Left ventricle myocardium superior (tissue), 1 donor: ENCODE results near the gene DDHD1. TPM values are rescaled to one million over a fixed set of nuclear protein-coding genes. Genes with fewer than 3 reads are reported as not detected.
"Not testable (repeated sequence)": the region's sequence is repeated elsewhere in the genome, so short reads cannot be mapped to it uniquely, and the experiment has no call there.

Experiments used
- ATAC-seq: fragments of 200-7000 bp; cut with Tn5 transposase; one replicate; pipeline ENCODE4 v1.9.1; 2020; ENCODE audit warnings: mild to moderate bottlenecking, moderate library complexity
- DNase-seq: peaks from one replicate; pipeline ENCODE4 v3.0.0-alpha.2; 2020
- intact Hi-C: fragments of 100-400 bp; cut with micrococcal nuclease; formaldehyde crosslinking; loops from one replicate; pipeline ENCODE4 v1.11.0; 2022
- long read RNA-seq: library from polyadenylated mRNA; unstranded; transcript quantifications from one replicate; pipeline ENCODE4 v2.0.0, GENCODE V29; 2021
- total RNA-seq: library from RNA; stranded (reverse); fragmentation: NEBNext Ultra II Directional; extraction: Animal tissue kit (Norgen Biotek cat#: 25700); gene quantifications from one replicate; pipeline ENCODE4 v1.2.1, GENCODE V29; 2021
- donor health status: DM: no; HTN: yes; CAD: no; lungs with severe emphysema.

DDHD1 gene
- total RNA-seq, result 8.1 TPM
- long read RNA-seq, full-length matches to known transcripts, result 24 of 34 reads
- long read RNA-seq, partial matches to known transcripts, result 3 of 34 reads
- long read RNA-seq, other reads (novel, unspliced or antisense), result 7 of 34 reads

DNA sequence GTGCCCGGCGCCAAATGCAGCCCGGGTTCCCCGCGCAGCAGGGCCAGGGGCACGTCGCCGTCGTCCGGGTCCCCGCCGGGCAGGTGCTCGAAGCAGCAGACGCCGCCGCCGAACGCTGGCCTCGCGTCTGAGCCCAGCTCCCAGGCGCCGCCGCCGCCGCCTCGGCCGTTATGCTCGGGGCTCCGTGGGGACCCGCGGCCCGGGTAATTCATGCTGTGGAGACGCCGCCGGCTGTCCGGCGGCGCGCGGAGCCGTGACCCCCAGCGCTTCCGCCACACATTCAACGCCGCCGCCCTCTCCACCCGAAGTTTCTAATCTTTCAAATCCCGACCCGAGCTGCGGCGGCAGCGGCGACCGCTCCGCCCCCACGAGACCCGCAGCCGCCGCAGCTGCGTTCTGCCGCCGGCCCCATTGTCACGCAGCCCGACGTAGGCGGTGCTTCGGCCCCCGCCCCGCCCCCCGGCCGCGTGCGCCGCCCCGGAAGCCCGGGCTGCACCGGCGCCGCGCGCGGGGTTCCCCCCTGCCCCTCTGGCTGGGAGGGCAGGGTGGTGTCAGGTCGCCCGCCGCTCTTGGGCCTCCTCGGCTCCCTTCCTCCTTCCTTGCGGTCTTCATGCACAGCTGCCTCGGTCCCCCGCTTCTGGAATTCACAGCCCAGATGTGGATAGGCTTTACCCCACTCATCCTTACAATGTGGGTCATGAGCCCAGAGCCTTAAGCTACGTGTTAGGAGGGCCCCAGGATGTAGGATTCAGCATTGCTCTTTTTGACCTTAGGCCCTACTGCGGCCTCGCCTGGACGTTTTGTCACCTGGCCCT is at the start of gene DDHD1:
DDHD1 (minus strand) TSS at position 437 of the 815 bp plus-strand sequence; CDS start at position 212, 225 bp downstream.
- ATAC-seq, result peak; percentile 97
- DNase-seq, result peak; percentile 91
- intact Hi-C loops, result no loop called here

DNA sequence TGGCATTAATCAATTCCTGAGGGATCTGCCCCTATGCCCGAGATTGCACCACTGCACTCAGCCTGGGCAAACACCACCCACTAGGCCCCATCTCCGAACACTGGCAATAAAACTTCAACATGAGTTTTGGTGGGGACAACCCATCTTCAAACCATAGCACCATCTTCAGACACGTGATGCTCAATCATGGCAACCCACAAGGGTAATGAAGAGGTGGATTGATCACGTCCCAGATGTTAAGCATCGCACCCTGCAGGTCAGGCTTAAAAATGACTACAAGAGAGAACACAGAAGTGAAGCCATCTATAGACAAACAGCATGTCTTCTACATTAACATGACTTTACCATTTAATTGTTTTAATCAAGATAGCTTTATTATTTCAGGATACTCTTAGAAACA is 42.8 kb upstream of the DDHD1 start:
- DNase-seq, result no peak
- intact Hi-C loops, result no loop called here
- ATAC-seq, result no peak

DNA sequence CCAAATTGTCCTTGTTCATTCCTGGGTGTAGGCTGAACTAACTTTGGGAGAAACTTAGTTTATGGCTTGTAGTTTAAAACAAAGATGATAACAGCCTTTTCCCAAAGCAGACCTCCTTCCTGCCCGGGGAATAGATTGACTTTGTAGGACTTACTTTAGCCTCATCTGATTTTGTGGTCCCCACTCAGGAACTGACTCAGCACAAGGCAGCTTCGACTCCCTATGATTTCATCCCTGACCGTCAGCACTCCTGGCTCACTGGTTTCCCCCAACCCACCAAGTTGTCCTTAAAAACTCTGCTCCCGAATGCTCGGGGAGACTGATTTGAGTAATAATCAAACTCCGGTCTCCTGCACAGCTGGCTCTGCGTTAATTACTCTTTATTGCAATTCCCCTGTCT is 40.1 kb upstream of the DDHD1 start:
- no peak for DNase-seq
- no peak for ATAC-seq
- intact Hi-C loops, result no loop called here

DNA sequence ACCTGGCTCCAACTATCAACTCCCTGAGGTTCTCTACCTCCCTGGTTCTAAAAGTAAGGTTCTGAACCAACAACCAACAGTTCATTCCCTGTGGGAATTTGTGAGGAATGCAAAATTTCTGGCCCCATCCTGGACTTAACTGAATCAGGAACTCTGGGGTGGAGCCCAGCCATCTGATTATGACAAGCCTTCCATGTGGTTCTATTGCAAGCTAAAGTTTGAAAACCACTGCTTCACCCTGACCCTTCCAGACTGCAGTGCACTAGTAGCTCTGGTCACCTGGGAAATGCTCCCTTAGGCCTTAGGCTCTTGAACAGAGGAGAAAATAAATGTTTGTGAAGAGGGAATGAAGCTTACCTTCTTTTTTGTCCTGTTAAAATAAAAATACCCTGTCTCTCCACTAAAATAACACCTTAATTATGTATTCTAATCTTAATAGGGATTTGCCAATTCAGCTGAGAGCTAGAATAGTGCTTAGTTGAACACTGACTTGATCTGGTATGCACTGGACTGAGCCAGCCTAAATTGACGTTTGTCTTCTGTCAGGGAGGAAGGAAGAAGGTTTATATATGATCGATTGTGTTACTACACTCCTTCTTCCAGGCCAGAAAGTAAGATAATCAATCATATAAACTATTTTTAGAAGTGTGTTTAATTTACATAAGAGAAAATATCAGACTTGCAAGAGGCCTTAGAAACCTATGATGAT is 39.1 kb upstream of the DDHD1 start:
- ATAC-seq (no peak), DNase-seq (no peak)
- intact Hi-C loops, result no loop called here

DNA sequence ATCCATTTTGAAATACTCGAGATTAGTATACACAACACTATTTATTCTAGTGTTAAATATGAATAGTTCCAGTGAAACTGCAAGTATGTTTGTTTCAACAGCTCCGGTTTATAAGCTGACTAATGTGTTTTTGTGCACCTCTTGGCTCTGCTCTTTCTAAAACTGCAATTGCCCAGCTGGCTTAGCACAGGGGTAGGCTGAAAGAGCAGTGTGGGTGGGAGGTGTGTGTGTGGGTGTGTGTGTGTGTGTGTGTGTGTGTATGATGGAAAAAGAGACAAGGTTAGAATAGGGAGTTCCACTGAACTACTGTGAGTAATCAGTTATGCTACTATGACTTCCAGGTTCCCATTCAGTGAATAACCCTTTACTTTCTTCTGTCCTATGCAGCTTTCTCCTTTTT is 37.8 kb upstream of the DDHD1 start:
- no peak for DNase-seq
- intact Hi-C loops, result no loop called here
- ATAC-seq, result no peak

DNA sequence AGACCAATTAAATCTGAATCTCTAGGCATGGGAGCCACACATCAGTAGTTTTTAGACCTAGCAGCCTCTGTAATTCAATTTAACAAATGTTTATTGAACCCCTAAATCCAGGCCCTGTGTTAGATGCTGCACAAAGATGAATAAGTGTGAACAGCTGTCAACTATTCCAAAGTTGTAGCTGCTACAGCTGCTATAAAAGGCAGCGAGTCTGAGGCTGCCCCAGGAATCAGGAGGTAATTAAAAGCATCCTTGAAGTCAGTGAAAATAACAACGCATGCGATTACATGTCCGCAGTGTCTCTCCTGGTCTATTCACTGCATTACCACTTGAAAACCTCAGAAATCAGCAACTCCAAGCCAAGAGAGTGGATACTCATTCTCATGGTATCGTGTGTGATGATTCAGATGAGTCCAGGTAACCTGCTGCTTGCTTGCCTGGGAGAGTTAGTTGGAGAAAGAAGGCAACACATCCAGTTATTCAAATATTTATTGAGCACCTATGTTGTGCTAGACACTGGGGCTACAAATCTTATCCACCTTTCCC is 34.9 kb upstream of the DDHD1 start:
- no peak for DNase-seq
- intact Hi-C loops, result no loop called here
- no peak for ATAC-seq

DNA sequence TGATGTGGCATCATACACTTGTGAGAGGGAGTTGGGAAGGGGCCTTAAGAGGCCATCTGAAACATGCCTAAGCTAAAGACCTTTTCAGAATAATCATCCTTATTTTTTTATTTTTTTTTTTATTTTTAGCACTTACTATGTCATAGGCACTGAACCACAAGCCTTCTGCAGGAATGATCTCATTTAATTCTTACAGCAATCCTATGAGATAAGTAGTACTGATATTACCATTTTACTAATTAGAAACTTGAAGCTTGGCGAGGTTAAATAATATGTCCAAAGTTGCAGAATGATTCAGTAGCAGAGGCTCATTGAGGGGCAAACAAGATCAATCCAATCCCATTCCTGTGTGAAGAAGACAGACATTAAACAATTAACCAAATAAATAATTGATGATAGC is 33.4 kb upstream of the DDHD1 start:
- intact Hi-C loops, result no loop called here
- no peak for DNase-seq
- ATAC-seq, result no peak

DNA sequence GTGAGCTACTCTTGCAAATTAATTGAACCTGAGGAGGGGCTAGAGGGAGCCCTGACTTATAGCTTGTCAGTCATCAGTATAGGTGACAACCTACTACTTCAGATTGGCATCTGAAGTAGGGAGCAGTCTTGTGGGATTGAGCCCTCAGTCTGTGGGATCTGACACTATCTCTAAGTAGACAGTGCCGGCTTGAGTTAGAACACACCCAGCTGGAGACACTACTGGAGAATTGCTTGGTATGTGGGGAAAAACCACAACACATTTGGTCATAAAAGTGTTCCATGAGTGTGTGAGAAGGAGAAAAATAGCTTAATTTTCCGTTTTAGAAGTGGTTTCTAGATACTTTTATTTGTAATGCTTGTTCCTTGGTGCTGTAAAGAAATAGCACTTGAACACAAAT is 30.5 kb upstream of the DDHD1 start:
- ATAC-seq, result no peak
- intact Hi-C loops, result no loop called here
- DNase-seq, result no peak

DNA sequence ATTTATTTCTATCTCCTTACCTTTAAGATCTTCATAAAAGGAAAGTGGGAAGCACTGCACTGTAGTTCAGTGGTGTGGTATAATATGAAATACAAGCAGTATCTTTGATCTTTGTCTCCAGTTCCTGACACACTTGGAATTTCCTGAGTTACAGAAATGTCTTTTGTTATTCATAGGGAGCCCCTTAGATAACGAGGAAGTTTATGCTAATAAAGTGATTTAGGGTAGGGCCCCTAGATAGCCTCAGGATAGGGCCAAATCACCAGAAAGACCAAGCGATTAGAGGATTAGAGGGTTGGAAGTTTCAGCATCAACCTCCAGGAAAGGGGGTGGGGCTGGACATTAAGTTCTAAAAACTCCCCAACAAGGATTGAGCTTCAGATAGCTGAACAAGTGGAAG is 29.9 kb upstream of the DDHD1 start:
- intact Hi-C loops, result no loop called here

DNA sequence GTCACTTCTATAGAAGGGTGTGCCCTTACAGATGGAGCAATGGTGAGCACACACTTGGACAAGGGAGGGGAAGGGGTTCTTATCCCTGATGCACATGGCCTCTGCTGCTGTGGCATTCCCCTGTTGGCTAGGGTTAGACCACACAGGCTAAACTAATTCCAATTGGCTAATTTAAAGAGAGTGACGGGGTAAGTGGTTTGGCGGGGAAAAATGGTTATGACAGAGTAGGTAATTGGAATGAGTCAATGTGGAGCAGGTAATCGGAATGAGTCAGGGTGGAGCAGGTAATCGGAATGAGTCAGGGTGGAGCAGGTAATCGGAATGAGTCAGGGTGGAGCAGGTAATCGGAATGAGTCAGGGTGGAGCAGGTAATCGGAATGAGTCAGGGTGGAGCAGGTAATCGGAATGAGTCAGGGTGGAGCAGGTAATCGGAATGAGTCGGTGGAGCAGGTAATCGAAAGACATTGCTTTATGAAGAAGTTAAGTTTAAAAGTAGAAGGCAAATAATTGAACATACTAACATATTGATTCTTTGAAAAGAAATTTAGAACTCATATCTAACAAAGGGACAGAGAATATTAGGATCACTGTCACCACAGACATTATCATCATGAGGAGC is 28.4 kb upstream of the DDHD1 start:
- DNase-seq, intact Hi-C loops, ATAC-seq: not testable (repeated sequence)

More for the DNA sequence above, 29.9 kb upstream of the DDHD1 start:
- DNase-seq (no peak), ATAC-seq (no peak)

DNA sequence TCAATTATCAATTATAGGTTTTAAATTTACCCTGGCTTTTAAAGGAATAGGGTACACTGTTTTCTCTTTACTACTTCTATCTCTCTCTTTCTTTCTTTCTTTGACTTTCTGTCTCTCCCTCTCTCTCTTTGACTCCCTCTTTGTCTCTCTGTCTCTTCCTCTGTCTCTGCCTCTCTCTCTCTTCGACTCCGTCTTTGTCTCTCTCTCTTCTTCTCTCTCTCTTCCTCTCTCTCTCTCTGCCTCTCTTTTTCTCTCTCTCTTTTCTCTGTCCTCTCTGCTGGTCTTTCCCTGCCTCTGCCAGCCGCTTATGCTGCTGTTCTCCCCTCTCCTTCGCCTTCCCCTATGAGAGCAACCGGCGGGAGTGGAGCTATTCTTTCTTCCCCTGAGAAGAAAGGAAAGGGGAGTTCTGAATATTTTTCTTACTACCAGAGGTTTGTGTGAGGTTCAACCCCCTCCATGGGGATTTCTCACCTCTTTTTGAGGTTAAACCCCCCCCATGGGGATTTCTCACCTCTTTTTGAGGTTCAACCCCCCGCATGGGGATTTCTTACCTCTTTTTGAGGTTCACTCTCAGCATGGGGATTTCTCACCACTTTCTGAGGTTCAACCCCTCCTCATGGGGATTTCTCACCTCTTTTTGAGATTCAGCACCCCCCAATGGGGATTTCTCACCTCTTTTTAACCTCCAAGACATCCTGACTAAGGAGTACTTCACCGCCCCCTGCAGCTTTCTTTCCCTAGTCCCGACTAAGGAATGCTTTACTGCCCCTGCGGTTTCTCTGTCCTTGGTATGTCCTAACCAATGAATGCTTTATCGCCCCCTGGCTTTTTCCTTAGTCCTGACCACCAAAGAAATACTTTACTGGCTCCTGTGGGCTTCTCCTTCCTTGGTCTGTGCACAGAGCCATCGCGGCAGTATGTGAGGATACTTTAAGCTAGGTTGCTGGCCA is 27.4 kb upstream of the DDHD1 start:
- ATAC-seq (no peak), DNase-seq (no peak)
- intact Hi-C loops, result no loop called here

DNA sequence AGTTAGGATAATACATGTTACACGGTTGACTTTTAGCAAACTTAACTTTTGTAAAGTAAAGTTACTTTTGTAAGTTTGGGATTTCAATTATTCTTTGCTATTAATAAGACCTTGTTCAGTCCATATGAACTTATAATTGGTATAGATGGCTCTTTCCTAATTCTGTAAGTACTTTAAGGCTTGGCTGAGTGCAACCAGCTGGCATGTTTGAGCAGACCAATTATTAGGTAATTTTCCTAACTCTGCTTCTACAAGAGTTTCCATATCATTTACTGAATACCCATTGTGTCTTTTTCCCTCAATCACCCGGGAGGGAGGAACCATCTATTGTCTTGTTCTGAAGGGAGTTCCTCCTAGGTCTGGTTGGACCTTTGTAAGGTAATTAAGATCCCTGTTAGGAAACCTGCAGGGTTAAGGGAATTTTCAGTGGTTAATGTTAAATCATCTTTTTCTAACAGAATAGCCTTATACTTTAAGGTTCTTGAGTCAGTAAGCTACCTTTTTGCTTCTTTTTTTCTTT is 26.4 kb upstream of the DDHD1 start:
- ATAC-seq, intact Hi-C loops, DNase-seq: not testable (repeated sequence)

DNA sequence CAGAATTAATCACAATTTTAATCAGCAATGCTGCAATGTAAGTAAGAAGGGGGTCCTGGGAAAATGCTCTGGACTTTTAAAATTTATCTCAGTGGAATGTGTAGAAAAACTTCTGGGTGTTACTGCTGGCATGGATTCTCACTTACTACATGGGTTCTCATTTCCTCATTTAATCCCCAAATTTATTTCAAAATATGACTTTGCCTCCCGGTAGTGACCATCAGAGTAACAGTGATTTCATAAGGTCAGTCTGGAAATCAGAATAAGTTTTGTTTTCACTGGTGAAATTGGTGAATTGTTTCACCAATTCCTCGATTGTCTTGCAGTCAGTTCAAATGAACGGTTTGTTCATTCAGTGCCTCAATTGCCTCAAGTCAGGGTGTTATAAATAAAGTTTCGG is 22.3 kb upstream of the DDHD1 start:
- no peak for ATAC-seq
- intact Hi-C loops, result no loop called here
- DNase-seq, result no peak

DNA sequence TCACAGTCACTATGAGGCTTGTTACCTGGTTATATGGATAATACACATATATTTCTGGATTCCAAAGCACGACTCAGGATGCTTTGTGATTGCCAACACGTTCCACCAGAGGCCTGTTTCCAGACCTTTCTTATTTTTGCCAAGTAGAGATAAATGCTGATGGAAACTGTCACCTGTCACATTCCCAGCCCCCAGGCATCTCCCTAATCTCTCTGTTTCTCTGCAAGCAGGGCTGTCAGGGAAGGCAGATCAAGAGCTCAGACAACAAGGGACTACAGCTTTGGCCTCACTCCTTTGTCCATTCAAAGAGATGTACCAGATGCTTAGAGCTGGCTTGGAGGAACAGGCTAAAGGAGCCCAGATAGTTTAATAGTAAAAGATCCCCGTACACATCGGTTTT is 21.8 kb upstream of the DDHD1 start:
- peak; percentile 28 for ATAC-seq
- intact Hi-C loops, result no loop called here
- no peak for DNase-seq

DNA sequence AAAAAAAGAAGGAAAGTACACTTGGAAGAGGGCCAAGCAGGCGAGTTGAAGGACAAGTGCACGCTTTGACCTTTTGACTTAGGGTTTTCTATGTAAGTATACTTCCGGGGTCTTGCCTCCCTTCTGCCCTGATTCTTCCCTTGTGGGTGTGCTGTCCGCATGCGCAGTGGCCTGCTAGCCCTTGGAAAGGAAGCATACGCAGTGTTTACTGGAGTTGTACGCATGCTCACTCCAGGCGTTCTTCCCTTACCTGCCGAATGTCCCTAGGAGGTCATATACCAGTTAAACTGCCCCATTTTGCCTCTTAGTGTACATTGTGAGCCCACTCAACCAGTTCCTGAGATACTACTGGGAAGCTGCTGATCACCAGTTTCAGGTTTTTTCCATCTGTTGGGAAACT is 15.7 kb upstream of the DDHD1 start:
- ATAC-seq (no peak), DNase-seq (no peak)
- intact Hi-C loops, result no loop called here

DNA sequence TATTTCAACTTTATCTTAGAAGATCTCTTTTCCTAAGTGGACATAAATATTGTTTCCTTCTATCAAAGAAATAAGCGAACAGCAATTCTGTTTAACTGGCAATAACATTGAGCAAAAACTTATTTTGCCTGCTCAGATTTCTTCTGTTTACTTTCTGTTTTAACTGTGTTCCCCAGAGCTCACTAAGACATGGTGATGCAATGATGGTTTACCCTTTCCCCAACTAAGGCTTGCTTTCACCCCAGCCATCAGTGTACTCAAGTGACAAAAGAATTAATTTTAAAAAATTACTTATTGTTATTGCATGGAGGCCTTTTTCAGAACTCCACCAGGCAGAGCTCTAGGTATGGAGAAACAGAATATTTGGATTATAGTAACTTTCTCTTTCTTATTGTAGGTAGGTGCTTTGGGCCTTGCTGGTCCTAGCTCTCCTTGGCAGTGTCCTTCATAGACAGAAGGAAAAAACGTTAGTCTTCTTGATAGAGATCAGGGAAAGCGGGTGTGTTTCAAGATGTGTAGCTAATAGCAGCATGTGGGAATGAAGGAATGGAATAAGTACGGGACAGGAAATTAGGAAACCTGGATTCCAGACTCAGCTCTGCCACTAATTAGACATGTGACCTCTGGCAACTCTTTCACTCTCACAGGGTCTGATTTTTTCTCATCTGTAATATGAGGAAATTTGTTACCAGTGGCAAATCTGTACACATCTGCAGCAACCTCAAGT is 14.6 kb upstream of the DDHD1 start:
- no peak for DNase-seq
- peak; percentile 74 for ATAC-seq
- intact Hi-C loops, result no loop called here

DNA sequence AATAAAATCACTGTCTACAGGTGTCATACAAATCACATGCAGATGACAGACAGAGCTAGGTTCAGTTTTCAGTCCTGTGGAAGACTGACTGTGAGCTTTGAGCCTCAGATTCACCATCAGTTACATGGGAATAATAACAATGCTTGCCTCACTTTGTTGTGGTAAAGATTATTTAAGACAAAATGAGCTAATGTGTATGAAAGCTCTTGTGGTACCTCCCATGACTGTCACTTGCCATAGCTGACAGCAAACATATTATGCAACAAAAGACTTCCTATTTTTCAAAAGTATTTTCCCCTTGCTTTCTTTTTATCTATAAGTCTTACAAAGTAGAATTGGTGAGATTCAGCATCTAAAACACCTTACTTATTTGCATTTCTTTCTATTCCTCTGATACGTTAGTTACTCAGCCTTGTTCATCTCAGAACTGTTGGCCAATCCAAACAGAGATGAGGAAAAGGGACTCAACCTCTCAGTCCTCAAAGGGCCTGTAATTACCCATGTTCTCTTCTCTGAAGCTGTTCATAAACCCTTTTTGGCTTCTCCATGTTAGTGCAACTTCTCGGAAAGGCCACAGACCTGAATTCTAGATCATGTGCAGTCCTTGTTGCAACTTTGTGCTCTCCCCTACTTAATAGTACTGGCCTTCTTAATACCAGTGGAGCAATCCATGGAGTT is 8.8 kb upstream of the DDHD1 start:
- intact Hi-C loops, result no loop called here
- ATAC-seq, result no peak
- DNase-seq, result no peak
